HG03045 (cell line): Measurements from ENCODE around the gene SNRK.

Source experiments
- ATAC-seq: cut with Tn5 transposase; IDR thresholded peaks from one replicate; pipeline ENCODE4 v1.9.1; 2021; ENCODE audit warnings: mild to moderate bottlenecking, moderate library complexity; ENCODE audit not compliant: unreplicated experiment

SNRK gene

GRCh38 chr3:43370293-43370980 is 84.1 kb downstream of the SNRK start:
- ATAC-seq: no peak

DNA sequence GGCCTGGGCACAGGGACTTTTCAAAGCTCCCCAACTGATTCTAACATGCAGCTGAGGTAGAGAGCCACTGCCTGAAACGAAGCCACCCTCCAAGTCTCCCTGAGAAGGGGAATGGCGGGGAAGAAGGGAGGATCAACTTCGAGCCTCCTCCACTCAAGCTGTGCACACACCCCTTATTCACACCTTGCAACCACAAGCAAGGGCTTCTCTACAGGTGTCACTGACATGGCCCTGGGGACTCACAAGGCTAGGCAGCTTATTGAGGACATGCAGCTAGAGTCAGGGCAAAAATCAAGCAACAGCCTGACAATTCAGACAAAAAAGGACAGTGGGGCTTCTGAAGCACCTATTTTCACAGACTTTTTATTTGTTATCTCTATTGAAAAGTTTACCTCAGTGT is 85.2 kb downstream of the SNRK start:
- ATAC-seq: no peak

DNA sequence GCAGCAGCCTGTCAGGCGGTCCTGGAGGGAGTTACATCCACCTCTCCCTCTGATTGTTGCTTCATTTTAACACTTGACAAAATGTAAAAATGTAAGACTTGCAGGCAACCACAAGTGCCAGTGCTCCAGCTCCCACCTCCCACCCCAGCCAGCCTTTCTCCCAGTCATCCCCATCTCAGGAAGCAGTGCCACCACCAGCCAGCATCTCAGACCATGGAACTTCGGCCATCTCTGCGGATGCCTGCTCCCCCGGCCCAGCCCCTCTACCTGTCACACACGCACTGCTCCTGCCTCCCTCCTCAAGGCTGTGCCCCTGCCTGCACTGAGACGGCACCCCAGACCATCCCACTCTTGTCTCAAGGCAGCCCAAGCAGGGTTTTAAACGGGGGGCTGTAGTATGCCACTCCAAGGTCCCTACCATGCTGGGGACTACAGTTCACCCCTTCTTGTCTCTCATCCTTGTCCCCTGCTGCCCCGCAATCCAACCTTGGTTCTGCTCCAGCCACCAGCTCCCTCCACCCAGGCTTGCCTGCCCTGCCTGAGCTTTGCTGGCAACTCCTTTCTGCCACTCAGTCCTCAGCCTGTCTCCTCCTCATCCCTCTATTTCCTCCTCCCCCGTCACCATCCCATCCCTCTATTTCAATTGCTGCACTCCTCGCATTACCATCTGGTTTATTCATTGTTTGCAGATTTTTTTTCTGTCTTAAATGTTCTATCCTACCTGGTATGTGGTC is 85.8 kb downstream of the SNRK start:
- ATAC-seq: no peak

GRCh38 chr3:43372809-43373559 is 86.6 kb downstream of the SNRK start:
- no peak for ATAC-seq

DNA sequence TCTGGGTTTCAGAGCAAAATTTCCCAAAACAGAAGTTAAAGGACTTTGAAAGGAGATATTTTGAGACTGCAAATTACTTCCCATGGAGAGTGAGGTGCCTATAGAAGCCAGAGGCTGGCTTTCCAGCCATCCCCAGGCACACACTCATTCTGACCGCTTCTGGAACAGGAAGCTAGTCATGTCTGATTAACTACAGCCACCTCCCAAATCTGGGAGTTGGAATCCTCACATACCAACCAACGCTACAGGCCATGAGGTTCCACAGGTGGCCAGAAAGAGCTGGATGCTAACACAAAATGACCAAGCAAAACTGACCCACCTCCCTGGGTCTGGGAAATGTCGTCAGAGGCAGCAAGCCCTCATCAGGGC is 87.2 kb downstream of the SNRK start:
- ATAC-seq: no peak

- ATAC-seq: no peak
Measured at GRCh38 chr3:43378066-43378935, 92.0 kb downstream of the SNRK start.

GRCh38 chr3:43379343-43379742 is 93.0 kb downstream of the SNRK start:
- ATAC-seq: no peak

GRCh38 chr3:43388175-43388574 is 101.8 kb downstream of the SNRK start:
- ATAC-seq: no peak

- ATAC-seq: no peak
Measured at GRCh38 chr3:43388915-43389314, 102.6 kb downstream of the SNRK start.

DNA sequence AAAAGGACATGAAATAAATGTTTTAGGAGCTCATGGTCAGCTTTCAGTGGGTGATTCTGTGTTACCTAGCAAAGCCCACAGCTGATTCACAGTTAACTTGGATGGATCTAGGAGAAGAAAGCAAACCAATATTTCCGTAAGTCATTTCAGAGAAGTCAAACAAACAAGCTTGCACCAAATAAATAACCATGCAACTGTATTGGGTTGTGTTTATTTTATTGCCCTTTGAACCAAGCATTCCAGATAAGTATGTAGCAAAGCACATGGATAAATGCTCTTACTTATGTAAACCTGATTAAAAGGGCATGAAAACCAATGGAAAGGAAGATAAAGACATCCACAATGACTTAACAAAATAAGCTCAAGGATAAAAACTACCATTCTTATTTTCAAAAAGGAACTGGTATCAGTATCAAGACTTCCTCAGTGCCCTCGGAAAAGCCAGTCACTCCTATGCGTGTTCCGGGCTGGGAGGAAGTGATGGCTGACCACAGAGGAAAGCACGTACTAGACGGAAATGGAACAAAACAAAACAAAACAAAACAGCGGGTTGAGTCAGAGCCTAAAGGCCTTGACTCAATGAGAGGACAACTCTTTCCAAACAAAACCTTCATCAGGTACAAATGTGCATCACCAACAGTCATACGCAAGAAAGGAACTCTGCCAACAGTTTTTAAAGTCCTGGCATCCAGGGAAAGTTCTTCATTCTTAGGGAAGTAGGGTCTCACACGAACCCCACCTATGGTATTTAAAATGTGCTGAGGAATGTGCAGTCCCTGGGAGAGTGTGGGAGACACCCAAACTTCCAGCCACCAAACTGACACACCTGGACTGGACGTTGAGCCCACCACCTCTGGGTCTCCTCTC is 103.3 kb downstream of the SNRK start:
- peak; percentile 46 for ATAC-seq

GRCh38 chr3:43390255-43390588 is 103.9 kb downstream of the SNRK start:
- no peak for ATAC-seq

GRCh38 chr3:43391621-43392020 is 105.3 kb downstream of the SNRK start:
- ATAC-seq: no peak

DNA sequence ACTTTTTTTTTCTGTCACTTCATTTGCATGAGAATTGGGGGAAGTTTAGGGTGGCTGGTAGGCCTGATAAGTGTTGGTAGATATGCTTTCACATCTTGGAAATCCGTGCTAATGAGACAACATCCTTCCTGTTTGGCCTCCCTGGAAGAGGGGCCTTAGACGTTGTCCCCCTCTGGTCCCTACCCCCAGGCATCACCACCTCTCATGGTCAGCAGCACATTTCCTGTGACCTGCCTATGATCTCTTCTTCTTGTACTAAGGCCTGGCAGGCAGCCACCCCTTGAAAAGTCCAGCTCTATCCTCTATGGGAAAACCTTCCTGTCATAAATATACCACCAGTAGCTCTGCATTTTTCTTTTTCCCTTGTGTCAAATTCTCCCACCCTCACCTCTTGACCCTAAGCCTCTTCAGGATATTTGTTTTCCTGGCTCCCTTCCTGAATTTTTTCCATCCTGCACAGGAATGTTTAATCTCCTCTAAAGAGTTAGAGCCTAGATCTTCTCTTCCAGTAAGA is 107.8 kb downstream of the SNRK start:
- ATAC-seq: no peak

DNA sequence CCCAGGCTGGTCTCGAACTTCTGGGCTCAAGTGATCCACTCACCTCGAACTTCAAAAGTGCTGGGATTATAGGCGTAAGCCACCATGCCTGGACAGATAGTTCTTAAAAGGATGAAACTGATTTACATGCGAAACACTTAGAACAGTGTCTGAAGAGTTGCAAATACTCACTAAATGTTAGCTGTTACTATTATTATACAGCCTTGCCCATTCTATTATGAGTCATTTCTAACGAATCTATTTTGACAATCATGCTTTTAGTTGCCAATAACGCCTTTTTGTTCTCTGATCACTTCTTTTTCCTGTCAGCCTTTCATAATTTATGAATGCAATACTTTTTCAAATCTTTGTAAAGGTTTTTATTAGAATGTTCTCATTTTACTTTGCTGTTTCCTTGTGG is 112.7 kb downstream of the SNRK start:
- ATAC-seq: no peak

DNA sequence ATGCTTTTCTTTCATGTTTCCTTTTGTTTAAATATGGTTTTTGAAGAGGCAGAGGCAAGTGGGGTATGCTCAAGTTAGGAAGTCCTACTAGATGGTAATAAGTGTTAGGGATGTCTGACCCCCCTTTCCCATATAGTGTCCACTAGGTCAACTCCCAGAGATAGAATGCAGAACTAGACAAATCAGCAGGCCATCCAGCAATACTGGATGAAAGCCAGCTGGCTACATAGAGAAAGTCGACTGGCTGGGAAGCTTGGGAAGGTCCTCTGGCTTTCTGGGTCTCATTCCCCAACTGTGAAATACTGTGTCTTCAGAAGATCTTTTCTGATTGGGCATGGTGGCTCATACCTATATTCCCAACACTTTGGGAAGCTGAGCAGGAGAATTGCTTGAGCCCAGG is 113.8 kb downstream of the SNRK start:
- no peak for ATAC-seq
